Liver (tissue), 9 donors: ENCODE measurements around the gene NR2C1. TPM values are rescaled to one million over a fixed set of nuclear protein-coding genes. Genes with fewer than 3 reads are reported as not detected.

Experiments
- DNase-seq: peaks from one replicate; pipeline ENCODE4 v3.0.0-alpha.2; 2017; ENCODE audit warnings: low spot score
- H3K27ac ChIP-seq, 2 donors: one replicate each; pipeline ENCODE4 v1.7.0; 2013; ENCODE audit warnings: inconsistent platforms in 2 of 2, low read length in 2 of 2, control low read depth in 1 of 2, low read depth in 1 of 2, mild to moderate bottlenecking in 1 of 2
- H3K27me3 ChIP-seq, 4 donors: one replicate each; pipeline versions ENCODE4 v1.6.1 to v1.7.0; 2013; ENCODE audit warnings: low read length in 3 of 4, inconsistent platforms in 1 of 4, mild to moderate bottlenecking in 1 of 4, moderate library complexity in 1 of 4; ENCODE audit not compliant: control insufficient read depth in 4 of 4, insufficient read depth in 4 of 4
- H3K36me3 ChIP-seq, 4 donors: one replicate each; pipeline versions ENCODE4 v1.6.1 to v1.7.0; 2013; ENCODE audit warnings: low read length in 3 of 4, mild to moderate bottlenecking in 3 of 4, low read depth in 1 of 4, moderate library complexity in 1 of 4; ENCODE audit not compliant: control insufficient read depth in 4 of 4, insufficient read depth in 3 of 4
- H3K4me1 ChIP-seq, 4 donors: one replicate each; pipeline versions ENCODE4 v1.6.1 to v1.7.0; 2013; ENCODE audit warnings: low read length in 3 of 4, mild to moderate bottlenecking in 3 of 4, moderate library complexity in 1 of 4; ENCODE audit not compliant: control insufficient read depth in 4 of 4, insufficient read depth in 4 of 4
- H3K4me3 ChIP-seq, 3 donors: one replicate each; pipeline versions ENCODE4 v1.6.1 to v1.7.0; 2013; ENCODE audit warnings: low read length in 3 of 3, control low read depth in 1 of 3, low read depth in 1 of 3, mild to moderate bottlenecking in 1 of 3
- H3K9ac ChIP-seq, 2 donors: one replicate each; pipeline ENCODE4 v1.7.0; 2013; ENCODE audit warnings: low read length in 2 of 2, mild to moderate bottlenecking in 2 of 2, moderate library complexity in 2 of 2, control low read depth in 1 of 2, low read depth in 1 of 2
- H3K9me3 ChIP-seq, 4 donors: one replicate each; pipeline versions ENCODE4 v1.6.1 to v1.7.0; 2013; ENCODE audit warnings: low read length in 3 of 4; ENCODE audit not compliant: control insufficient read depth in 4 of 4
- EGR1 ChIP-seq, 2 donors: IDR thresholded peaks; 2 replicates each; pipeline ENCODE4 v1.6.1; 2016 to 2018; ENCODE audit warnings: antibody characterized with exemption in 2 of 2, low read depth in 2 of 2
- FOXA1 ChIP-seq: IDR thresholded peaks from 2 replicates; pipeline ENCODE4 v1.6.1; 2016; ENCODE audit warnings: antibody characterized with exemption
- FOXA2 ChIP-seq: IDR thresholded peaks from 2 replicates; pipeline ENCODE4 v1.6.1; 2016; ENCODE audit warnings: antibody characterized with exemption
- GABPA ChIP-seq, 2 donors: IDR thresholded peaks in 1 of 2; conservative IDR thresholded peaks in 1 of 2; 2 replicates each; pipeline ENCODE4 v1.6.1; 2016; ENCODE audit warnings: antibody characterized with exemption in 2 of 2, mild to moderate bottlenecking in 1 of 2, moderate library complexity in 1 of 2
- HNF4A ChIP-seq, 2 donors: conservative IDR thresholded peaks; 2 replicates each; pipeline ENCODE4 v1.6.1; 2016; ENCODE audit warnings: antibody characterized with exemption in 2 of 2, mild to moderate bottlenecking in 2 of 2
- HNF4G ChIP-seq: IDR thresholded peaks from 2 replicates; pipeline ENCODE4 v1.6.1; 2016; ENCODE audit warnings: antibody characterized with exemption
- JUND ChIP-seq, 2 donors: IDR thresholded peaks; 2 replicates each; pipeline ENCODE4 v1.6.1; 2016; ENCODE audit warnings: antibody characterized with exemption in 2 of 2
- MAX ChIP-seq: IDR thresholded peaks from 2 replicates; pipeline ENCODE4 v1.6.1; 2016; ENCODE audit warnings: antibody characterized with exemption
- NR2F2 ChIP-seq: IDR thresholded peaks from 2 replicates; pipeline ENCODE4 v1.6.1; 2016; ENCODE audit warnings: antibody characterized with exemption
- RAD21 ChIP-seq, 2 donors: IDR thresholded peaks; 2 replicates each; pipeline ENCODE4 v1.6.1; 2016; ENCODE audit warnings: antibody characterized with exemption in 2 of 2, mild to moderate bottlenecking in 2 of 2
- RXRA ChIP-seq, 2 donors: IDR thresholded peaks; 2 replicates each; pipeline ENCODE4 v1.6.1; 2017 to 2018; ENCODE audit warnings: antibody characterized with exemption in 2 of 2, mild to moderate bottlenecking in 1 of 2
- SP1 ChIP-seq: IDR thresholded peaks from 2 replicates; pipeline ENCODE4 v1.6.1; 2018; ENCODE audit warnings: antibody characterized with exemption, mild to moderate bottlenecking
- TAF1 ChIP-seq: conservative IDR thresholded peaks from 2 replicates; pipeline ENCODE4 v1.6.1; 2016; ENCODE audit warnings: antibody characterized with exemption, mild to moderate bottlenecking
- YY1 ChIP-seq: IDR thresholded peaks from 2 replicates; pipeline ENCODE4 v1.6.1; 2016; ENCODE audit warnings: antibody characterized with exemption, mild to moderate bottlenecking
- WGBS: extraction: QIAGEN DNeasy Blood & Tissue Kit; methylation state at CpG from one replicate; pipeline ENCODE4 v1.1.7; 2013; 5-methylcytosine and 5-hydroxymethylcytosine counted together
- polyA plus RNA-seq, 2 donors: library from polyadenylated mRNA; stranded (reverse) in 1 of 2; unstranded in 1 of 2; fragments of 200-250 nt in 1 of 2; fragments of >200 nt in 1 of 2; fragmentation: Nextera tagmentation in 1 of 2; extraction: Ambion mirVana in 1 of 2; gene quantifications; one replicate each; pipeline versions ENCODE4 v1.2.1 to v1.2.3, GENCODE V29; 2013 to 2015
- total RNA-seq, 2 donors: library from RNA; depleted of rRNA; stranded (reverse); fragments of >200 nt; gene quantifications; one replicate each; pipeline ENCODE4 v1.2.3, GENCODE V29; 2014
- TF ChIP-seq, protein P1 (sequence below): fragments of 150-350 bp; IDR thresholded peaks from 2 replicates; pipeline ENCODE4 v1.5.1; 2017; ENCODE audit warnings: improper control_type of control experiment, low read depth, low read length; ENCODE audit not compliant: missing input control
- TF ChIP-seq, protein P2 (sequence below): IDR thresholded peaks from 2 replicates; pipeline ENCODE4 v1.6.1; 2016; ENCODE audit warnings: antibody characterized with exemption
- TF ChIP-seq, protein P3 (sequence below): IDR thresholded peaks from 2 replicates; pipeline ENCODE4 v1.6.1; 2016; ENCODE audit warnings: antibody characterized with exemption
- TF ChIP-seq, protein P4 (sequence below): IDR thresholded peaks from 2 replicates; pipeline ENCODE4 v1.6.1; 2016; ENCODE audit warnings: antibody characterized with exemption, mild to moderate bottlenecking
- donor health status: healthy.
- donor health status: healthy.
- donor health status: healthy.
- donor health status: healthy.
- donor health status: healthy.

Gene NR2C1
- total and polyA plus RNA-seq, 4 donors: 8.3 to 32.0 (median 21.0) TPM

DNA sequence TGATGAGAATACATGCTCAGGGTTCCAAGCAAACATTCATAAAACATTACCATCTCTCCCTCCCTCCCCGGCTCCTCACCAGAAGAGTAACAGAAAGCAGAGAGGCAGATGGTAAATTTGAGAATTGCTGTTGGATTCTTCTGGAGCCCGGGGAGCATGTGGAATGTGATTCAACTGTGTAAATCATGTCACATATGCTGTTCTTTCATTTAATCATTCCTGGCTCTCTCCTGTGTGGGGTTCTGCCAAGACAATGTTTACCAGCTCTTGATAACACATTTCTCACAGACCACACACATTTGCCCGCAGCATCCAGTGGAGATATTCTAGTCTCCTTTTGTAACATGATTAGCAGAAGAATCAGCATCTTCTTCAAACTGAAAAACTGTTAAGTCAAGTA, 23.4 kb upstream of the NR2C1 start:
- Histone ChIP-seq H3K9me3 (no peaks in the 10 kb centered on the region), H3K4me3 (no peak overlapping the region), H3K4me1 (peaks cover 0 to 11% (median 4%) of the 10 kb centered on the region in 4 donors), H3K9ac (no peak overlapping the region), H3K27ac (no peak overlapping the region), H3K27me3 (no peaks in the 10 kb centered on the region), H3K36me3 (peaks cover 0 to 4% (median 2%) of the 10 kb centered on the region in 4 donors)
- no peak for DNase-seq
- WGBS: 35% methylated on average over 3 of the region's 3 CpGs
- TF ChIP-seq, protein P1, sequence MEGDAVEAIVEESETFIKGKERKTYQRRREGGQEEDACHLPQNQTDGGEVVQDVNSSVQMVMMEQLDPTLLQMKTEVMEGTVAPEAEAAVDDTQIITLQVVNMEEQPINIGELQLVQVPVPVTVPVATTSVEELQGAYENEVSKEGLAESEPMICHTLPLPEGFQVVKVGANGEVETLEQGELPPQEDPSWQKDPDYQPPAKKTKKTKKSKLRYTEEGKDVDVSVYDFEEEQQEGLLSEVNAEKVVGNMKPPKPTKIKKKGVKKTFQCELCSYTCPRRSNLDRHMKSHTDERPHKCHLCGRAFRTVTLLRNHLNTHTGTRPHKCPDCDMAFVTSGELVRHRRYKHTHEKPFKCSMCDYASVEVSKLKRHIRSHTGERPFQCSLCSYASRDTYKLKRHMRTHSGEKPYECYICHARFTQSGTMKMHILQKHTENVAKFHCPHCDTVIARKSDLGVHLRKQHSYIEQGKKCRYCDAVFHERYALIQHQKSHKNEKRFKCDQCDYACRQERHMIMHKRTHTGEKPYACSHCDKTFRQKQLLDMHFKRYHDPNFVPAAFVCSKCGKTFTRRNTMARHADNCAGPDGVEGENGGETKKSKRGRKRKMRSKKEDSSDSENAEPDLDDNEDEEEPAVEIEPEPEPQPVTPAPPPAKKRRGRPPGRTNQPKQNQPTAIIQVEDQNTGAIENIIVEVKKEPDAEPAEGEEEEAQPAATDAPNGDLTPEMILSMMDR: no peak
- TF ChIP-seq, protein P2, sequence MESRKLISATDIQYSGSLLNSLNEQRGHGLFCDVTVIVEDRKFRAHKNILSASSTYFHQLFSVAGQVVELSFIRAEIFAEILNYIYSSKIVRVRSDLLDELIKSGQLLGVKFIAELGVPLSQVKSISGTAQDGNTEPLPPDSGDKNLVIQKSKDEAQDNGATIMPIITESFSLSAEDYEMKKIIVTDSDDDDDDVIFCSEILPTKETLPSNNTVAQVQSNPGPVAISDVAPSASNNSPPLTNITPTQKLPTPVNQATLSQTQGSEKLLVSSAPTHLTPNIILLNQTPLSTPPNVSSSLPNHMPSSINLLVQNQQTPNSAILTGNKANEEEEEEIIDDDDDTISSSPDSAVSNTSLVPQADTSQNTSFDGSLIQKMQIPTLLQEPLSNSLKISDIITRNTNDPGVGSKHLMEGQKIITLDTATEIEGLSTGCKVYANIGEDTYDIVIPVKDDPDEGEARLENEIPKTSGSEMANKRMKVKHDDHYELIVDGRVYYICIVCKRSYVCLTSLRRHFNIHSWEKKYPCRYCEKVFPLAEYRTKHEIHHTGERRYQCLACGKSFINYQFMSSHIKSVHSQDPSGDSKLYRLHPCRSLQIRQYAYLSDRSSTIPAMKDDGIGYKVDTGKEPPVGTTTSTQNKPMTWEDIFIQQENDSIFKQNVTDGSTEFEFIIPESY: no peak
- TF ChIP-seq MAX: no peak
- TF ChIP-seq HNF4G: no peak
- TF ChIP-seq SP1: no peak
- no peak for TF ChIP-seq YY1
- TF ChIP-seq FOXA2: peak; percentile 41
- no peak for TF ChIP-seq JUND (IDR thresholded peaks at IDR 0.05)
- no peak for TF ChIP-seq EGR1 (IDR thresholded peaks at IDR 0.05; ENCODE audit: low read depth in 2 of 2)
- TF ChIP-seq TAF1: no peak
- TF ChIP-seq FOXA1: no peak
- TF ChIP-seq HNF4A (conservative IDR thresholded peaks at IDR 0.05): no peak
- peak in 1 of 2 donors; percentile 32 for TF ChIP-seq RAD21 (IDR thresholded peaks at IDR 0.05)
- no peak for TF ChIP-seq GABPA (IDR thresholded peaks at IDR 0.05 in 1 of 2, conservative IDR thresholded peaks at IDR 0.05 in 1 of 2)
- TF ChIP-seq NR2F2: no peak
- TF ChIP-seq, protein P3, sequence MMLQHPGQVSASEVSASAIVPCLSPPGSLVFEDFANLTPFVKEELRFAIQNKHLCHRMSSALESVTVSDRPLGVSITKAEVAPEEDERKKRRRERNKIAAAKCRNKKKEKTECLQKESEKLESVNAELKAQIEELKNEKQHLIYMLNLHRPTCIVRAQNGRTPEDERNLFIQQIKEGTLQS: no peak
- TF ChIP-seq RXRA (IDR thresholded peaks at IDR 0.05): peak in 1 of 2 donors; percentile 9
- TF ChIP-seq, protein P4, sequence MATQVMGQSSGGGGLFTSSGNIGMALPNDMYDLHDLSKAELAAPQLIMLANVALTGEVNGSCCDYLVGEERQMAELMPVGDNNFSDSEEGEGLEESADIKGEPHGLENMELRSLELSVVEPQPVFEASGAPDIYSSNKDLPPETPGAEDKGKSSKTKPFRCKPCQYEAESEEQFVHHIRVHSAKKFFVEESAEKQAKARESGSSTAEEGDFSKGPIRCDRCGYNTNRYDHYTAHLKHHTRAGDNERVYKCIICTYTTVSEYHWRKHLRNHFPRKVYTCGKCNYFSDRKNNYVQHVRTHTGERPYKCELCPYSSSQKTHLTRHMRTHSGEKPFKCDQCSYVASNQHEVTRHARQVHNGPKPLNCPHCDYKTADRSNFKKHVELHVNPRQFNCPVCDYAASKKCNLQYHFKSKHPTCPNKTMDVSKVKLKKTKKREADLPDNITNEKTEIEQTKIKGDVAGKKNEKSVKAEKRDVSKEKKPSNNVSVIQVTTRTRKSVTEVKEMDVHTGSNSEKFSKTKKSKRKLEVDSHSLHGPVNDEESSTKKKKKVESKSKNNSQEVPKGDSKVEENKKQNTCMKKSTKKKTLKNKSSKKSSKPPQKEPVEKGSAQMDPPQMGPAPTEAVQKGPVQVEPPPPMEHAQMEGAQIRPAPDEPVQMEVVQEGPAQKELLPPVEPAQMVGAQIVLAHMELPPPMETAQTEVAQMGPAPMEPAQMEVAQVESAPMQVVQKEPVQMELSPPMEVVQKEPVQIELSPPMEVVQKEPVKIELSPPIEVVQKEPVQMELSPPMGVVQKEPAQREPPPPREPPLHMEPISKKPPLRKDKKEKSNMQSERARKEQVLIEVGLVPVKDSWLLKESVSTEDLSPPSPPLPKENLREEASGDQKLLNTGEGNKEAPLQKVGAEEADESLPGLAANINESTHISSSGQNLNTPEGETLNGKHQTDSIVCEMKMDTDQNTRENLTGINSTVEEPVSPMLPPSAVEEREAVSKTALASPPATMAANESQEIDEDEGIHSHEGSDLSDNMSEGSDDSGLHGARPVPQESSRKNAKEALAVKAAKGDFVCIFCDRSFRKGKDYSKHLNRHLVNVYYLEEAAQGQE: no peak
